ENCODE measurements around the gene XPO1. TPM values are rescaled to one million over a fixed set of nuclear protein-coding genes. Genes with fewer than 3 reads are reported as not detected.

Gene XPO1
- total RNA-seq, 1 donor = 201 TPM

DNA sequence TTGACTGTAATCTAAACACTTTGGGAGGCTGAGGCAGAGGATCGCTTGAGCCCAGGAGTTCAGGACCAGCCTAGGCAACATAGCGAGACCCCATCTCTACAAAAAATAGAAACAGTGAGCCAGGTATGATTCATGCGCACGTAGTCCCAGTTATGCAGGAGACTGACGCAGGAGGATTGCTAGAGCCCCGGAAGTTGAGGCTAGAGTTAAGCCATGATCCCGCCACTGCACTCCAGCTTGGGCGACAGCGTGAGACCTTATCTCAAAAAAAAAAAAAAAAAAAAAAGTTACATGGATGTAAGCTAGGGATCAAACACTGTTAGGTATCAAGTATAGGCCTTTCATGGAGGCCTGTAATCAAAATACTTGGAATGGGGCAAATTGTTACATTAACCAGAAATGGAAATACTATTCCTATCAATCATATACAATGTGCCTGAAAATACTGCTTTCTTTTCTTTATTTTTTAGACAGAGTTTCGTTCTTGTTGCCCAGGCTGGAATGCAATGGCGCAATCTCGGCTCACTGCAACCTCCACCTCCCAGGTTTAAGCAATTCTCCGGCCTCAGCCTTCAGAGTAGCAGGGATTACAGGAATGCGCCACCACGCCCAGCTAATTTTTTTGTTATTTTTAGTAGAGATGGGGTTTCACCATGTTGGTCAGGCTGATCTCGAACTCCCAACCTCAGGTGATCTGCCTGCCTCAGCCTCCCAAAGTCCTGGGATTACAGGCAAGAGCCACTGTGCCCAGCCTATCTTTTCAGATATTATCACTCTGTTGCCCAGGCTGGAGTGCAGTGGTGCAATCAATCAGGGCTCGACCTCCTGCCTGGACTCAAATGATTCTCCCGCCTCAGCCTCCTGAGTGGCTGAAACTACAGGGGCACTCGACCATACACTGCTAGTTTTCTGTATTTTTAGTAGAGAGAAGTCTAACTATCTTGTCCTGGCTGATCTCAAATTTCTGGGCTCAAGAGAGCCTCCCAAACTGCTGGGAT is 27.2 kb downstream of the XPO1 start:
- TF ChIP-seq, protein P1, sequence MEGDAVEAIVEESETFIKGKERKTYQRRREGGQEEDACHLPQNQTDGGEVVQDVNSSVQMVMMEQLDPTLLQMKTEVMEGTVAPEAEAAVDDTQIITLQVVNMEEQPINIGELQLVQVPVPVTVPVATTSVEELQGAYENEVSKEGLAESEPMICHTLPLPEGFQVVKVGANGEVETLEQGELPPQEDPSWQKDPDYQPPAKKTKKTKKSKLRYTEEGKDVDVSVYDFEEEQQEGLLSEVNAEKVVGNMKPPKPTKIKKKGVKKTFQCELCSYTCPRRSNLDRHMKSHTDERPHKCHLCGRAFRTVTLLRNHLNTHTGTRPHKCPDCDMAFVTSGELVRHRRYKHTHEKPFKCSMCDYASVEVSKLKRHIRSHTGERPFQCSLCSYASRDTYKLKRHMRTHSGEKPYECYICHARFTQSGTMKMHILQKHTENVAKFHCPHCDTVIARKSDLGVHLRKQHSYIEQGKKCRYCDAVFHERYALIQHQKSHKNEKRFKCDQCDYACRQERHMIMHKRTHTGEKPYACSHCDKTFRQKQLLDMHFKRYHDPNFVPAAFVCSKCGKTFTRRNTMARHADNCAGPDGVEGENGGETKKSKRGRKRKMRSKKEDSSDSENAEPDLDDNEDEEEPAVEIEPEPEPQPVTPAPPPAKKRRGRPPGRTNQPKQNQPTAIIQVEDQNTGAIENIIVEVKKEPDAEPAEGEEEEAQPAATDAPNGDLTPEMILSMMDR (IDR thresholded peaks at IDR 0.05; ENCODE audit: insufficient read depth, low read length) = no peak

DNA sequence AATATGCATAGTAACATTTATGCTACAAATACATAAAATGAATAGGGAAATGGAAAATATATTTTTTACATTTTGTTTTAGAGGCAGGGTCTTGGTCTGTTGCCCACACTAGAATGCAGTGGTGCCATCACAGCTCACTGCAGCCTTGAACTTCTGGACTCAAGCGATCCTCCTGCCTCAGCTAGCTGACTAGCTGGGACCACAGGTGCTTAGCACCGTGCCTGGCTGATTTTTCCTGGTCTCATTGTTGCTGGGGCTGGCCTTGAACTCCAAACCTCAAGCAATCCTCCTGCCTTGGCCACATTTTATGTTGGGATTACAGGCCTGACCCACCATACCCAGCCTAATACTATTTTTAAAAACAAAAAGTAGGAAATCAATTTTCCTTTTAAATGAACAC is 33.2 kb downstream of the XPO1 start:
- no peak overlapping the region for H3K4me3 ChIP-seq (ENCODE audit: low read depth, low read length)
- no peak for DNase-seq (ENCODE audit: low read depth)
- TF ChIP-seq, protein P1 (IDR thresholded peaks at IDR 0.05; ENCODE audit: insufficient read depth, low read length) = no peak

More for the DNA sequence above, 27.2 kb downstream of the XPO1 start:
- H3K4me3 ChIP-seq (ENCODE audit: low read depth, low read length) = no peak overlapping the region
- DNase-seq (ENCODE audit: low read depth) = no peak

DNA sequence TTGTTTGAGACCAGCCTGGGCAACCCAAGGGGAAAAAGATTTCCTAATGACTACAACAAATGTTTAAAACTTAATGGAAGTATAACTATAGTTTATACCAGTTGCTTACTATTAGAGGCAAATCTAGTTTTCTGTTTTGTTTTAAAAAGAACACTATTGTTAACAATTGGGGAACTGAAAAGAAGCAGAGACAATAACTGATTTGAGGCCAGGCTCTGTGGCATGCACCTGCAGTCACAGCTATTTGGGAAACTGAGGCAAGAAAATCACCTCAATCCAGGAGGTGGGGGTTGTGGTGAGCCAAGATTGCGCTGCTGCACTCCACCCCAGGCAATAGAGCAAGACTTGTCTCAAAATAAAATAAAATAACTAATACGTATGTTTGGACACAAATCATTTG is 39.1 kb downstream of the XPO1 start:
- H3K4me3 ChIP-seq (ENCODE audit: low read depth, low read length) = no peak overlapping the region
- TF ChIP-seq, protein P1 (IDR thresholded peaks at IDR 0.05; ENCODE audit: insufficient read depth, low read length) = no peak
- no peak for DNase-seq (ENCODE audit: low read depth)

DNA sequence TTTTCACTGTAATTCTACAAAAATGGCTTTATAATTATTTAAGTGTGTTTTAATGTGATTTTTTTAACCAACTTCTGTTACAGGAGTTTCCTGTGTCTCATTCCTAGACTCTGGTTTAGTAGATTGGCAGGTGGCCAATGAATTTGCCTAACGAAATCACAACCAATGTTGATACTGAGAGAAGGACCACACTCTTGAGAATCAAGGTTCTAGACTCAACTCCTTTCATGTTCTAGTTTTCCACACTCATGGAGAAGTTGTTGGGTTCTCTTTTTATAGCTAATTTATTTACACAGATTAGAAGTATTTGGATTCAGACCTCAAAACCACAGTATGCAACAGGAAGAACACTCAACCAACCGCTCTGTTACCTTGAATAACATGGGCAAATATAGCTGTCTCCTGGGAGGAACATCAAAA is 44.6 kb downstream of the XPO1 start:
- DNase-seq (ENCODE audit: low read depth) = peak; percentile 23
- H3K4me3 ChIP-seq (ENCODE audit: low read depth, low read length) = no peak overlapping the region
- TF ChIP-seq, protein P1 (IDR thresholded peaks at IDR 0.05; ENCODE audit: insufficient read depth, low read length) = no peak

DNA sequence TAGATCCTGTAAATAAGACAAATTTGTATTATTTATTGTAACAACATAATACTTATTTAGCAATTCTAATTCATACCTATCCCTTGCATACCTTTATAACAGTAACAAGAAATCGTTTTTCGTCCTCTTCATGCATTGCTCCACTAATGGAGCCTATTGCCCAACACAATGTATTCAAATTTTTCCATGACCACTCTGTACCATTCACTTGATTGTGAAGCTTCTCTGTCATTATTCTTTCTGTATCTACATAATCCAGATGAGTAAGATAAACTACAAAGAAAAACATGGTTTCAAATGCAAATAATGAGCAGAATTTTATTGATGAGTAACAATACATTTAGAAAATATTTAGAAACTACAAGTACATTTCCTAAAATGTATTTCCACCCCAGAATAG is 45.7 kb downstream of the XPO1 start:
- TF ChIP-seq, protein P1 (IDR thresholded peaks at IDR 0.05; ENCODE audit: insufficient read depth, low read length) = no peak
- DNase-seq (ENCODE audit: low read depth) = no peak
- no peak overlapping the region for H3K4me3 ChIP-seq (ENCODE audit: low read depth, low read length)

DNA sequence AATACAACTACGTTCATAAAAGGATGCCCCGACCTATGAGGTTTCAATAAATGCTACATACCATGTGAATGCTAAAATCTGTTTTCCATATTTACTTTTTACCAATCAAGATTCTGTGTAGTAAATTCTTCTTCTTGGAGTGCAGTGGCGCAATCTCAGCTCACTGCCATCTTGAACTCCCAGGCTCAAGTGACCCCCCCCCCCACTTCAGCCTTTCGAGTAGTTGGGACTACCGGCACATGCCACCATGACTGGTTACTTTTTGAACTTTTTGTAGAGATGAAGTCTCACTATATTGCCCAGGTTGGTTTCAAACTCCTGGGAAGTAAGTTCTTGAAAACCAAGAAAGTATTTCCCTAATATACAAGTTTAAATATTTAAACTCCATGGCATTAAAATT is 52.9 kb downstream of the XPO1 start:
- H3K4me3 ChIP-seq (ENCODE audit: low read depth, low read length) = no peak overlapping the region
- TF ChIP-seq, protein P1 (IDR thresholded peaks at IDR 0.05; ENCODE audit: insufficient read depth, low read length) = no peak
- DNase-seq (ENCODE audit: low read depth) = no peak
